Activated naive CD8-positive, alpha-beta T cell (primary cell): ENCODE results near the gene MYL5.
"Not testable (repeated sequence)": the region's sequence is repeated elsewhere in the genome, so short reads cannot be mapped to it uniquely, and the experiment has no call there.

Source experiments
- H3K27ac Mint-ChIP-seq: one replicate; pipeline ENCODE4 v1.8.0; 2021; ENCODE audit warnings: mixed read lengths
- H3K27me3 Mint-ChIP-seq: one replicate; pipeline ENCODE4 v1.8.0; 2021; ENCODE audit warnings: mixed read lengths
- H3K36me3 Mint-ChIP-seq: one replicate; pipeline ENCODE4 v1.8.0; 2021; ENCODE audit warnings: mixed read lengths
- H3K4me1 Mint-ChIP-seq: one replicate; pipeline ENCODE4 v1.8.0; 2021; ENCODE audit warnings: low read depth, mixed read lengths
- H3K4me3 Mint-ChIP-seq: one replicate; pipeline ENCODE4 v1.8.0; 2021; ENCODE audit warnings: mild to moderate bottlenecking, mixed read lengths
- H3K9me3 Mint-ChIP-seq: one replicate; pipeline ENCODE4 v1.8.0; 2021; ENCODE audit warnings: low read depth, mixed read lengths

The MYL5 gene

DNA sequence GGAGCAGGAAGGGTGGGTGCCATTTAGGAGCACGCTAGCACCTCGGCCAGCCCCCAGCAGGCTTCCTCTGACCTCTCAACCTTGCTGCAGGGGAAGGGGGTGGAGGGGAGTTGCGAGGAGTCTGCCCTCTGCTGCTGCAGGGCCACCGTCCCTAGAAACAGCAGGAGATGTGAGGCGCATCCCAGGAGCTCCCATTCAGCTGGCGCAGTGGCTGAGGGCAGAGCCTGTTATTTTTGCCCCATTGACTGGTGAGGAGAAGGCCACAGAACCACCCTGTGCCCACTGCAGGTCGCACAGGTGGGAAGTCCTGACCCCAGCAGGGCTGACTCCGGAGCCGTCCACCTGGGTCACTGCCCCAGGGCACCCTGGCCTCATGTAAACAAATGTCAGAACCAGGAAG, 40.9 kb upstream of the MYL5 start:
- H3K9me3 Mint-ChIP-seq, result no peaks in the 10 kb centered on the region
- H3K27me3 Mint-ChIP-seq, result peaks cover 4% of the 10 kb centered on the region
- H3K4me3 Mint-ChIP-seq, result no peak overlapping the region
- no peak overlapping the region for H3K27ac Mint-ChIP-seq
- H3K4me1 Mint-ChIP-seq, result no peaks in the 10 kb centered on the region
- no peaks in the 10 kb centered on the region for H3K36me3 Mint-ChIP-seq

- Mint-ChIP-seq H3K4me1 (no peaks in the 10 kb centered on the region), H3K9me3 (no peaks in the 10 kb centered on the region), H3K4me3 (no peak overlapping the region), H3K36me3 (no peaks in the 10 kb centered on the region), H3K27me3 (peaks cover 4% of the 10 kb centered on the region), H3K27ac (no peak overlapping the region)
Observed at GRCh38 chr4:633976-634598, 40.3 kb upstream of the MYL5 start.

- Mint-ChIP-seq H3K9me3 (no peaks in the 10 kb centered on the region), H3K27ac (no peak overlapping the region), H3K36me3 (no peaks in the 10 kb centered on the region), H3K27me3 (peaks cover 4% of the 10 kb centered on the region), H3K4me1 (no peaks in the 10 kb centered on the region), H3K4me3 (no peak overlapping the region)
Observed at GRCh38 chr4:634599-634985, 39.8 kb upstream of the MYL5 start.

DNA sequence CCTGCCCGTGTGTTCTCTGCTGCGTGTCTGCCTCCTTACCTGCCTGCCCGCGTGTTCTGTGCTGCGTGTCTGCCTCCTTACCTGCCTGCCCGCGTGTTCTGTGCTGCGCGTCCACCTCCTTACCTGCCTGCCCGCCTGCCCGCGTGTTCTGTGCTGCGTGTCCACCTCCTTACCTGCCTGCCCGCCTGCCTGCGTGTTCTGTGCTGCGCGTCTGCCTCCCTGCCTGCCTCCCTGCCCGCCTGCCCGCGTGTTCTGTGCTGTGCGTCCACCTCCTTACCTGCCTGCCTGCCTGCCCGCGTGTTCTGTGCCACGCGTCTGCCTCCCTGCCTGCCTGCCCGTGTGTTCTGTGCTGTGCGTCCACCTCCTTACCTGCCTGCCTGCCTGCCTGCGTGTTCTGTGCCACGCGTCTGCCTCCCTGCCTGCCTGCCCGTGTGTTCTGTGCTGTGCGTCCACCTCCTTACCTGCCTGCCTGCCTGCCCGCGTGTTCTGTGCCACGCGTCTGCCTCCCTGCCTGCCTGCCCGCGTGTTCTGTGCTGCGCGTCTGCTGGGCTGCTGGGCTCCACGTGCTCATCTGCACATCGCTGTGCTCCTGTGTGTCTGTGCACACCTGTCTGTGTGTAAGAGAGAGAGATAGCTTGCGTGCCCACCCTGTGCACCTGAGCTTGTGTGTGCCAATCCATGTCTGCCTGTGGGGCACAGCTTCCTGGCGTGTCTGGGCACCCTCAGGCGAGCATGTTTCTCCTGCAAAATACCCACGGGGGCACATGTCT, 39.1 kb upstream of the MYL5 start:
- H3K27ac Mint-ChIP-seq, H3K4me1 Mint-ChIP-seq, H3K9me3 Mint-ChIP-seq, H3K36me3 Mint-ChIP-seq, H3K4me3 Mint-ChIP-seq, H3K27me3 Mint-ChIP-seq: not testable (repeated sequence)

DNA sequence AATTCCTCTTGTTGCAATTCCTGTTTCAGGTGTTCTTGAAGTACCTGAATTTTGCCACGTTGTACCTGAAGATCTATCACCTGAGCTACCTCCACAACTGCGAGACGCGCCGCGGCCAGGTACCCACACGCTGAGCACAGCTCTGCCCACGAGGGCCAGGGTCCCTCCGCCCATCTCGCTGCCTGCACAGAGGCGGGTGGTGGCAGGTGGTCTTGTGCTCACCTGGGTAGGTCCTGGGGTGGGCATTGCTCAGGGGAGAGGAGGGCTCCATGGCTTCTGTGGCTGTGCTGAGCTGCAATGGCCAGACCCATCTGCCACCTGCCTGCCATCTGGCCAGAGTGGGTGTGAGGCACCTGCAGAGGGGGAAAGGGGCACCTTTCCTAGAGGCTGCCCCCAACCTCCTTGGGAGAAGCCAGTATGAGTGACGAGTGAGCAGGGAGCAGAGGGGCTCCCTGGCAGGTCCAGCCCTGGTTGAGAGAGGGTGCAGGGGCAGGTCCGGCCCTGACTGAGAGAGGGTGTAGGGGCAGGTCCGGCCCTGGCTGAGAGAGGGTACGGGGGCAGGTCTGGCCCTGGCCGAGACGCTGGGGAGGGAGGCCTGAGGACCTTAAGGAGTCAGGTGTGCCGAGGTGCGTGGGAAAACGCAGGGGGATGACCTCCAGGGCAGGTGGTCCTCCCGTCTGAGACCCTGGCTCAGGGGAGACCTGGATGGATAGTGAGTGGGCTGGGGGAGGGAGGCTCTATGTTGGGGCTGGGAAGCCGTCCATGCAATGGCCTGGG, 38.3 kb upstream of the MYL5 start:
- no peaks in the 10 kb centered on the region for H3K9me3 Mint-ChIP-seq
- no peak overlapping the region for H3K4me3 Mint-ChIP-seq
- H3K4me1 Mint-ChIP-seq, result no peaks in the 10 kb centered on the region
- no peak overlapping the region for H3K27ac Mint-ChIP-seq
- no peaks in the 10 kb centered on the region for H3K36me3 Mint-ChIP-seq
- H3K27me3 Mint-ChIP-seq, result peaks cover 4% of the 10 kb centered on the region

- no peaks in the 10 kb centered on the region for H3K9me3 Mint-ChIP-seq
- no peaks in the 10 kb centered on the region for H3K4me1 Mint-ChIP-seq
- peaks cover 4% of the 10 kb centered on the region for H3K27me3 Mint-ChIP-seq
- no peak overlapping the region for H3K4me3 Mint-ChIP-seq
- H3K27ac Mint-ChIP-seq, result no peak overlapping the region
- no peaks in the 10 kb centered on the region for H3K36me3 Mint-ChIP-seq
Observed at GRCh38 chr4:636628-637159, 37.6 kb upstream of the MYL5 start.

GRCh38 chr4:637536-638280, 36.6 kb upstream of the MYL5 start:
- peaks cover 5% of the 10 kb centered on the region for H3K27me3 Mint-ChIP-seq
- no peak overlapping the region for H3K4me3 Mint-ChIP-seq
- no peaks in the 10 kb centered on the region for H3K36me3 Mint-ChIP-seq
- H3K9me3 Mint-ChIP-seq, result no peaks in the 10 kb centered on the region
- H3K4me1 Mint-ChIP-seq, result no peaks in the 10 kb centered on the region
- H3K27ac Mint-ChIP-seq, result no peak overlapping the region

- peaks cover 16% of the 10 kb centered on the region for H3K27me3 Mint-ChIP-seq
Observed at GRCh38 chr4:642366-642765, 32.0 kb upstream of the MYL5 start.

GRCh38 chr4:646460-646859, 27.9 kb upstream of the MYL5 start:
- Mint-ChIP-seq H3K27ac (peak overlapping the region; percentile 80), H3K9me3 (no peaks in the 10 kb centered on the region), H3K4me3 (peak overlapping the region; percentile 71)

More at GRCh38 chr4:642366-642765, 32.0 kb upstream of the MYL5 start:
- not testable (repeated sequence) for H3K27ac Mint-ChIP-seq, H3K36me3 Mint-ChIP-seq, H3K9me3 Mint-ChIP-seq, H3K4me3 Mint-ChIP-seq, H3K4me1 Mint-ChIP-seq

DNA sequence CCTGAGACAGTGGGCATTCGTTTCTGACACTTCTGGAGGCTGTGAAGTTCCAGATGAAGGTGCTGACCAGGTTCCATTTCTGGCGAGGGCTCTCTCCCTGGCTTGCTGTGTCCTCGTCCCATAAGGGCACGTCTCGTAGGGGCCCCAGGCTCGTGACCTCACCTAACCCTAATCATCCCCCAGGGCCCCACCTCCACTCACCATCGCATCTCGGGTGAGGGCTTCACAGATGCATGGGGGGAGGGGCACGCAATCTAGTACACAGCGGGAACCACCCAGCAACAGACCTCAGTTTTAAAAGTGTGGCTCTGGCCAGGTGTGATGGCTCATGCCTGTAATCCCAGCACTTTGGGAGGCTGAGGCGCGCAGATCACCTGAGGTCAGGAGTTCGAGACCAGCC, 26.9 kb upstream of the MYL5 start:
- peaks cover 7% of the 10 kb centered on the region for H3K4me1 Mint-ChIP-seq
- peaks cover 2% of the 10 kb centered on the region for H3K36me3 Mint-ChIP-seq
- H3K27me3 Mint-ChIP-seq, result peaks cover 14% of the 10 kb centered on the region
- no peak overlapping the region for H3K4me3 Mint-ChIP-seq
- H3K27ac Mint-ChIP-seq, result no peak overlapping the region
- no peaks in the 10 kb centered on the region for H3K9me3 Mint-ChIP-seq

More at GRCh38 chr4:646460-646859, 27.9 kb upstream of the MYL5 start:
- Mint-ChIP-seq H3K36me3 (peaks cover 2% of the 10 kb centered on the region), H3K27me3 (peaks cover 15% of the 10 kb centered on the region), H3K4me1 (peaks cover 7% of the 10 kb centered on the region)

DNA sequence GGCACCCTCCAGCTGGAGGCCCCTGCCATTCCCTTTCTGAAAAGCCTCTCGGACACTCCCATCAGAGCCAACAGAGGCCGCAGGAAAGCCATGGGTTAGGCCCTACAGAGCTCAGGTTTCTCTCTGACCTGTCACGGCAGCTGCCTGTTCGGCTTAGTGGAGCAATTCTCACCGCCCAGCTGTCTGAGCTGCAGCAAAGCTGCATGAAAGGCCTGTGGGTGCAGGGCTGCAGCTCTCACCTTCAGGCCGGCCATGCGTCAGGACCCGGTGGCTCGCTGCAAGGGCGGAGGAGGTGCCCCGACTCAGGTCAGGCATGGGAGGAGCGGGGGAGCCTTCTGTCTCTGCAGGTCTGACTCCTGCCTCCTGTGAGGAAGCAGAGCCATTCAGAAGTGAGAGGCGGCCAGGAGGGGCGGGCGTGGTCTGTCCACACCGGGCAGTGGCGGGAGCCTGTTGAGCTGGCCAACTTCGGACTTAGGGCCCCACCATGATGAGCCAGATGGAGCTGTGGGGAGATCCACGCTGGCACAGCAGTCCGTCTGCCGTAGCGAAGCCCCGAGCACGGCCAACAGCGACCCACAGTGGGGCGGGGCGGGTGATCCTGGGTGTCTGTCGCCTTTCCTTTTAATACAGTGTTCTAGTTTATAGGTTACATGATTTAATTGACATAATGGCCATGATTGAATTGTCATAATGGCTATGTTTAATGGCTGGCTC, 25.6 kb upstream of the MYL5 start:
- peaks cover 10% of the 10 kb centered on the region for H3K27me3 Mint-ChIP-seq
- no peaks in the 10 kb centered on the region for H3K36me3 Mint-ChIP-seq
- H3K27ac Mint-ChIP-seq, result no peak overlapping the region
- H3K9me3 Mint-ChIP-seq, result no peaks in the 10 kb centered on the region
- H3K4me3 Mint-ChIP-seq, result no peak overlapping the region
- H3K4me1 Mint-ChIP-seq, result peaks cover 7% of the 10 kb centered on the region

DNA sequence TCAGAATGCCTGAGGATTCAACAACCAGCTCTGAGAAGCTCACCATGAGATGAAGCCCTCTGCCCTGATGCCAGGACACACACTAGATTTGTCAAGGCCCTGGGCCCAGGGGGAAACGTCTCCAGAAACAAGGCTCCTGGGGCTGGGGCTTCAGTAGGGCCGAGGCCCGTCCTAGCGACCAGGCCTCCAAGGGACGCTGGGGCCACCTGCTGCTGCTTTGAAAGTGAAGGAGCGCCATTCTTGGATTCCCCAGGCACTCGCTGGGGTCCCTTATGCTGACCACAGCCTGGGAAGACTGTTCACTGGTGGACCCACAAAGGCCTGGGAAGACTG, 25.1 kb upstream of the MYL5 start:
- Mint-ChIP-seq H3K27me3 (peaks cover 10% of the 10 kb centered on the region), H3K9me3 (no peaks in the 10 kb centered on the region), H3K36me3 (no peaks in the 10 kb centered on the region), H3K4me1 (peaks cover 7% of the 10 kb centered on the region), H3K27ac (no peak overlapping the region), H3K4me3 (no peak overlapping the region)

DNA sequence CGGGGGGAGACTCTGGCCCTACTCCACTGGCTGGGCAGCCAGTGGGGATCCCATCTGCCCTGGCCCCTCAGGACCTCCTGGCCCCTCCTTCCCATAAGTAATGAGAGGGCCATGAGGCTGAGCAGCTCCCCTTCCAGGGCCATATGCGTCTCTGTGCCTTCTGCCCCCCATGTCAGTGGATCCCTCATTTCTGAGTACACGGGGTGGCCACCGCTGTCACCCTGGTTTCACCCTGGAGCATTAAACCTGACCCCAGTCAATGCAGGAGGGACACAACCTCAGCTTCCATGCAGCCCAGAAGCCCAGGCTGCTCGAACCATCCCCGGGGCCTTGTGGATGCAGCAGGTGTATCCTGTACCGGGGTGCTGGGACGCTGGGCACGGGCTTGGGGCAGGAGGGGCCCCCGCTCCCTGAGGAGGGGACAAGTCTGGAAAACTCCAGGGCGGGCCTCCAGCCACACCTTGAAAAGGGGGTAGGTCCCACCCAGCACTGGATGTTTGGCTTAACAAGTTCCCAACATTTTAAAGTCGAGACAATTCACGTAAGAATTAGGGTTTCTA, 24.5 kb upstream of the MYL5 start:
- H3K27me3 Mint-ChIP-seq, result peaks cover 10% of the 10 kb centered on the region
- peaks cover 7% of the 10 kb centered on the region for H3K4me1 Mint-ChIP-seq
- no peak overlapping the region for H3K27ac Mint-ChIP-seq
- H3K9me3 Mint-ChIP-seq, result no peaks in the 10 kb centered on the region
- H3K4me3 Mint-ChIP-seq, result no peak overlapping the region
- no peaks in the 10 kb centered on the region for H3K36me3 Mint-ChIP-seq

DNA sequence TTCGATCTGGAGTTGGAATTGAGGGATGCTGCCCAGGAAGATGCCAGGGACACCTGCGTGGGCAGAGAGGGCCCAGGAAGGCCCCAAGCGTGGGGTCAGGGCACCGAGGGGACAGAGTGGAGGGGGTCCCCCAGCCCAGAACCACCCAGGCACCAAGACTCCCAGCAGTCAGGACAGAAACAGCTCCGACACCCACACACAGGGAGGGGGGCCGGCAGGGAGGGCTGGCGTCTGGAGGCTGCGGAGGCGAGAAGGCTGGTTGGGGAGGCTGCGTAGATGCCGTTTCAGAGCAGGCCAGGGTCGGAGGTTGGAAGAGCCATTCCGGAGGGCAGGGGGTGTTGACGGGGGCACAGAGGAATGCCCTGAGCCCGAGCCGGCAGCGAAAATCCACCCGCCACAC, 23.9 kb upstream of the MYL5 start:
- no peak overlapping the region for H3K27ac Mint-ChIP-seq
- H3K36me3 Mint-ChIP-seq, result no peaks in the 10 kb centered on the region
- no peak overlapping the region for H3K4me3 Mint-ChIP-seq
- peaks cover 10% of the 10 kb centered on the region for H3K27me3 Mint-ChIP-seq
- H3K4me1 Mint-ChIP-seq, result peaks cover 7% of the 10 kb centered on the region
- no peaks in the 10 kb centered on the region for H3K9me3 Mint-ChIP-seq
